Measurements from ENCODE around the gene PDZD7. TPM values are rescaled to one million over a fixed set of nuclear protein-coding genes. Genes with fewer than 3 reads are reported as not detected.

The PDZD7 gene
- total RNA-seq, 1 experiment from 2014 or later: 6.1 TPM

- intact Hi-C loops (cut with micrococcal nuclease): no loop called here
- Histone ChIP-seq H3K4me1 (ENCODE audit: control insufficient read depth in 1 of 2, insufficient read depth in 2 of 2, low read length in 2 of 2) (peaks cover 10 to 28% of the 10 kb centered on the region in 2 experiments; a peak in 3 of 4 replicates), H3K27ac (ENCODE audit: low read depth, low read length) (no peak overlapping the region), H2AFZ (ENCODE audit: low read depth, low read length, poor library complexity, severe bottlenecking) (no peak overlapping the region), H3K9me3 (ENCODE audit: control insufficient read depth in 1 of 2, insufficient read depth in 1 of 2, low read depth in 1 of 2, low read length in 2 of 2) (no peaks in the 10 kb centered on the region), H3K79me2 (ENCODE audit: insufficient read depth, low read length) (peaks cover 50% of the 10 kb centered on the region), H4K20me1 (ENCODE audit: insufficient read depth) (no peaks in the 10 kb centered on the region; the same call in 1 of the 2 replicates), H3K4me3 (replicated peaks in 1 of 2; ENCODE audit: low read depth in 1 of 2, low read length in 2 of 2) (no peak overlapping the region), H3K9me2 (ENCODE audit: insufficient read depth) (no peaks in the 10 kb centered on the region), H3K36me3 (ENCODE audit: control insufficient read depth in 1 of 2, insufficient read depth in 2 of 2, low read length in 2 of 2) (peaks cover 20 to 22% of the 10 kb centered on the region in 2 experiments; a peak in 3 of 4 replicates), H3K27me3 (ENCODE audit: insufficient read depth, low read length) (no peaks in the 10 kb centered on the region), H3K4me2 (ENCODE audit: low read length) (no peak overlapping the region), H3K9ac (ENCODE audit: low read length) (no peak overlapping the region)
- TF ChIP-seq POLR2A (IDR thresholded peaks at IDR 0.05; ENCODE audit: borderline replicate concordance, extremely low read depth, insufficient read depth, insufficient read length) (no peak), FOSL1 (IDR thresholded peaks at IDR 0.05; ENCODE audit: low read depth) (no peak), SIN3A (IDR thresholded peaks at IDR 0.05; ENCODE audit: low read depth) (no peak), SRF (IDR thresholded peaks at IDR 0.05; ENCODE audit: low read depth) (no peak), JUND (IDR thresholded peaks at IDR 0.05) (no peak)
- POLR2A ChIA-PET: no interaction called here
- RAD21 ChIA-PET (ENCODE audit: low non-redundant PET in 1 of 2, low total read pairs in 2 of 2, uncharacterized antibody in 2 of 2, unreplicated experiment in 2 of 2): interaction anchor here in 1 of 2 experiments (0.6 kb wide), 1 partner anchor 13 kb away, joined by 3 read pairs; no protein-coding TSS in a partner anchor
- CTCF ChIA-PET: interaction anchor here (0.6 kb wide), 1 partner anchor 9 kb away, joined by 3 read pairs; no protein-coding TSS in a partner anchor
- ATAC-seq (no peak), DNase-seq (ENCODE audit: low read depth, low spot score) (no peak)
- BruUV-seq (replicated peaks): no TSS peak
Observed at GRCh38 chr10:100985336-100985735, 45.6 kb downstream of the PDZD7 start.

- POLR2A ChIA-PET: no interaction called here
- RAD21 ChIA-PET (ENCODE audit: low non-redundant PET in 1 of 2, low total read pairs in 2 of 2, uncharacterized antibody in 2 of 2, unreplicated experiment in 2 of 2): no interaction called here
- Histone ChIP-seq H3K27ac (ENCODE audit: low read depth, low read length) (no peak overlapping the region), H3K4me2 (ENCODE audit: low read length) (no peak overlapping the region), H3K4me1 (ENCODE audit: control insufficient read depth in 1 of 2, insufficient read depth in 2 of 2, low read length in 2 of 2) (peaks cover 10 to 28% of the 10 kb centered on the region in 2 experiments; a peak in 3 of 4 replicates), H3K4me3 (replicated peaks in 1 of 2; ENCODE audit: low read depth in 1 of 2, low read length in 2 of 2) (no peak overlapping the region), H3K36me3 (ENCODE audit: control insufficient read depth in 1 of 2, insufficient read depth in 2 of 2, low read length in 2 of 2) (peaks cover 14 to 23% of the 10 kb centered on the region in 2 experiments; a peak in 3 of 4 replicates), H3K79me2 (ENCODE audit: insufficient read depth, low read length) (peaks cover 44% of the 10 kb centered on the region), H3K9me2 (ENCODE audit: insufficient read depth) (no peaks in the 10 kb centered on the region), H3K9me3 (ENCODE audit: control insufficient read depth in 1 of 2, insufficient read depth in 1 of 2, low read depth in 1 of 2, low read length in 2 of 2) (no peaks in the 10 kb centered on the region), H3K9ac (ENCODE audit: low read length) (no peak overlapping the region), H3K27me3 (ENCODE audit: insufficient read depth, low read length) (no peaks in the 10 kb centered on the region), H2AFZ (ENCODE audit: low read depth, low read length, poor library complexity, severe bottlenecking) (no peak overlapping the region), H4K20me1 (ENCODE audit: insufficient read depth) (no peaks in the 10 kb centered on the region)
- intact Hi-C loops (cut with micrococcal nuclease): no loop called here
- no TSS peak for BruUV-seq (replicated peaks)
- CTCF ChIA-PET: no interaction called here
- ATAC-seq: no peak
- DNase-seq (ENCODE audit: low read depth, low spot score): no peak
- TF ChIP-seq ZNF274 (IDR thresholded peaks at IDR 0.05; ENCODE audit: low read depth, low read length) (no peak), POLR2AphosphoS5 (IDR thresholded peaks at IDR 0.05; ENCODE audit: low read depth, low read length) (peak; percentile 21; the same call in 1 of the 2 replicates), SIN3A (IDR thresholded peaks at IDR 0.05; ENCODE audit: low read depth) (no peak)
Observed at GRCh38 chr10:100984672-100985177, 46.2 kb downstream of the PDZD7 start.
